Measurements from ENCODE around the gene TCTN3.

Gene TCTN3

GRCh38 chr10:95618101-95618500, 75.6 kb downstream of the TCTN3 start:
- DNase-seq: no peak

DNA sequence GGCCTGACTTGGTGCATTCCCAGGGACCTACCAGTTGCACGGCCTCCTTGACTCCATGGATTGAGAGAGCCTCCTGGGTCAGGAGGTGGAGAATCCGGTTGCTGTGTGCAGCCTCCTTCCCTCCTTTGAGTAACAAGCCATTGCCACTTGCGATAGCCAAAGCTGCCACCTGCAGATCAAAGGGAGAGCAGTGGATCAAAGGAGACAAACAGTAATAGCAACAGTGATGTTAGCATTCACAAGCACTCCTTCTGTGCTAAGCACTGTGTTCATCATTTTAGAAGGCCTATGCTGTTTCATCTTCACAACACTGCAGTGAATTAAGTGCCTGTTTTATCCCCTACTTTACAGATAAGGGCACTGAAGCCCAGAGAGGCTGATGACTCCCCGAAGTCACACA, 77.3 kb downstream of the TCTN3 start:
- no peak for DNase-seq
